ENCODE data around the gene MYO18B. TPM values are rescaled to one million over a fixed set of nuclear protein-coding genes. Genes with fewer than 3 reads are reported as not detected.

The MYO18B gene
- total and polyA plus RNA-seq, 2 of the 8 experiments (the other 6 are each of a cell fraction or from before 2014, with no cell fraction given): 0.62 to 0.78 TPM

DNA sequence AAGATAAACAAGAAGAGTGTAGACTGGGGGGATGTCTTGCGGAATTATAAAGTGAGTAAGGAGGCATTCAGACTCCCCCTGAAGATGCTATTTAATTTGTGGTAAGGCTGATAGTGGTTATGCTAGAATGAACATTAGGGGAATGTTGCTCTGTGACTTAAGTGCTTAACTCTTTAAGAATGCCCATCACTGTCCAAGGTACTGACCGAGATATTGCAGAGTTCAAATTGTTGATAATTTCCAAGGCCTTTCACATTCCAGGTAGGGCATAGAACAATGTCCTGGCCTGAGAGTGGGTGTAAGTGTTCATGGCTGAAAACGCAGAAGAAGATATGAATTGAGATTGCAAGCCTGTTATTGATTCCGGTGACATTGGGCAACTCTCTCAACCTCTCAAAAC lies 337.0 kb downstream of the MYO18B start:
- Histone ChIP-seq H3K79me2 (ENCODE audit: control insufficient read depth in 1 of 2, insufficient read depth in 2 of 2, low read length in 2 of 2) (no peaks in the 10 kb centered on the region), H3K27ac (ENCODE audit: low read depth, low read length) (no peak overlapping the region), H2BK20ac (ENCODE audit: low read length) (no peak overlapping the region), H3K4me1 (replicated peaks in 1 of 4; ENCODE audit: control insufficient read depth in 3 of 4, insufficient read depth in 4 of 4, low read length in 3 of 4) (no peaks in the 10 kb centered on the region), H3K9me3 (ENCODE audit: insufficient read depth in 2 of 2, low read depth in 1 of 2, low read length in 1 of 2) (no peaks in the 10 kb centered on the region), H4K8ac (ENCODE audit: extremely low read depth, insufficient read depth, low read length) (no peak overlapping the region), H4K91ac (replicated peaks; ENCODE audit: insufficient read length, low read length) (no peak overlapping the region), H3K18ac (ENCODE audit: extremely low read depth, low read length) (no peak overlapping the region), H3K4me3 (ENCODE audit: extremely low read depth in 1 of 4, insufficient read depth in 2 of 4, low read depth in 3 of 4, low read length in 4 of 4) (no peak overlapping the region), H3K27me3 (replicated peaks in 1 of 4; ENCODE audit: control insufficient read depth in 3 of 4, extremely low read depth in 1 of 4, insufficient read depth in 3 of 4, low read length in 3 of 4) (no peaks in the 10 kb centered on the region; a peak in 1 of 7 replicates), H2BK5ac (ENCODE audit: low read depth, low read length) (no peak overlapping the region), H3K4me2 (ENCODE audit: insufficient read depth in 1 of 2, low read depth in 2 of 2, low read length in 2 of 2) (no peak overlapping the region), H3K14ac (ENCODE audit: insufficient read length) (no peak overlapping the region), H4K20me1 (replicated peaks in 1 of 2; ENCODE audit: control insufficient read depth in 1 of 2, insufficient read depth in 2 of 2, low read length in 2 of 2) (no peaks in the 10 kb centered on the region), H2BK12ac (ENCODE audit: low read depth, low read length) (no peak overlapping the region), H3K23me2 (ENCODE audit: low read depth, low read length) (no peaks in the 10 kb centered on the region), H3K23ac (ENCODE audit: insufficient read length) (no peak overlapping the region), H3K79me1 (ENCODE audit: low read depth, low read length) (no peaks in the 10 kb centered on the region), H2AK5ac (ENCODE audit: low read depth, low read length) (no peak overlapping the region), H3K56ac (replicated peaks; ENCODE audit: insufficient read length, low read depth, low read length) (no peak overlapping the region), H3K4ac (replicated peaks; ENCODE audit: insufficient read length, low read depth, low read length) (no peak overlapping the region), H3K9ac (replicated peaks in 1 of 4; ENCODE audit: extremely low read depth in 1 of 4, low read depth in 3 of 4, low read length in 3 of 4) (no peak overlapping the region), H2BK120ac (replicated peaks; ENCODE audit: low read depth, low read length) (no peak overlapping the region), H2BK15ac (ENCODE audit: low read length) (no peak overlapping the region), H4K5ac (ENCODE audit: insufficient read length, low read depth, low read length) (no peak overlapping the region), H3K36me3 (ENCODE audit: control insufficient read depth in 2 of 4, insufficient read depth in 4 of 4, low read length in 3 of 4) (no peaks in the 10 kb centered on the region), H2AFZ (ENCODE audit: low read length) (no peak overlapping the region)
- ChIA-PET POLR2A (ENCODE audit: partially characterized antibody) (no interaction called here), CTCF (ENCODE audit: partially characterized antibody) (no interaction called here)
- FAIRE-seq (no peak), DNase-seq (ENCODE audit: low read depth in 1 of 2, low spot score in 2 of 2) (no peak)
- WGBS, 2 experiments (ENCODE audit: extremely low coverage in 1 of 2, insufficient coverage in 1 of 2, insufficient read length in 1 of 2, insufficient replicate concordance in 2 of 2, low coverage in 1 of 2, low lambda C conversion rate in 2 of 2, missing lambda C conversion rate in 1 of 2): 77% methylated on average over 4 of the region's 4 CpGs; no CpG with 5 or more reads in 1 of the 2 experiments
- TF ChIP-seq TAF1 (IDR thresholded peaks at IDR 0.05; ENCODE audit: low read depth, low read length): no peak
- no peak for TF ChIP-seq JUND (IDR thresholded peaks at IDR 0.05; ENCODE audit: low read length)
- TF ChIP-seq SIRT6 (IDR thresholded peaks at IDR 0.05; ENCODE audit: low read length): no peak
- TF ChIP-seq NRF1 (IDR thresholded peaks at IDR 0.05; ENCODE audit: low read depth, low read length): no peak
- TF ChIP-seq, protein P1, sequence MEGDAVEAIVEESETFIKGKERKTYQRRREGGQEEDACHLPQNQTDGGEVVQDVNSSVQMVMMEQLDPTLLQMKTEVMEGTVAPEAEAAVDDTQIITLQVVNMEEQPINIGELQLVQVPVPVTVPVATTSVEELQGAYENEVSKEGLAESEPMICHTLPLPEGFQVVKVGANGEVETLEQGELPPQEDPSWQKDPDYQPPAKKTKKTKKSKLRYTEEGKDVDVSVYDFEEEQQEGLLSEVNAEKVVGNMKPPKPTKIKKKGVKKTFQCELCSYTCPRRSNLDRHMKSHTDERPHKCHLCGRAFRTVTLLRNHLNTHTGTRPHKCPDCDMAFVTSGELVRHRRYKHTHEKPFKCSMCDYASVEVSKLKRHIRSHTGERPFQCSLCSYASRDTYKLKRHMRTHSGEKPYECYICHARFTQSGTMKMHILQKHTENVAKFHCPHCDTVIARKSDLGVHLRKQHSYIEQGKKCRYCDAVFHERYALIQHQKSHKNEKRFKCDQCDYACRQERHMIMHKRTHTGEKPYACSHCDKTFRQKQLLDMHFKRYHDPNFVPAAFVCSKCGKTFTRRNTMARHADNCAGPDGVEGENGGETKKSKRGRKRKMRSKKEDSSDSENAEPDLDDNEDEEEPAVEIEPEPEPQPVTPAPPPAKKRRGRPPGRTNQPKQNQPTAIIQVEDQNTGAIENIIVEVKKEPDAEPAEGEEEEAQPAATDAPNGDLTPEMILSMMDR (IDR thresholded peaks at IDR 0.05; ENCODE audit: control extremely low read depth in 1 of 3, insufficient read depth in 1 of 3, low read depth in 1 of 3, low read length in 3 of 3): no peak
- no peak for TF ChIP-seq POLR2A (IDR thresholded peaks at IDR 0.05; ENCODE audit: control extremely low read depth in 1 of 2, low read depth in 2 of 2, low read length in 2 of 2)
- TF ChIP-seq RBBP5 (IDR thresholded peaks at IDR 0.05; ENCODE audit: borderline replicate concordance, low read depth, low read length): no peak
- TF ChIP-seq BCL11A (IDR thresholded peaks at IDR 0.05; ENCODE audit: low read depth in 2 of 2, low read length in 2 of 2): no peak
- TF ChIP-seq, protein P2, sequence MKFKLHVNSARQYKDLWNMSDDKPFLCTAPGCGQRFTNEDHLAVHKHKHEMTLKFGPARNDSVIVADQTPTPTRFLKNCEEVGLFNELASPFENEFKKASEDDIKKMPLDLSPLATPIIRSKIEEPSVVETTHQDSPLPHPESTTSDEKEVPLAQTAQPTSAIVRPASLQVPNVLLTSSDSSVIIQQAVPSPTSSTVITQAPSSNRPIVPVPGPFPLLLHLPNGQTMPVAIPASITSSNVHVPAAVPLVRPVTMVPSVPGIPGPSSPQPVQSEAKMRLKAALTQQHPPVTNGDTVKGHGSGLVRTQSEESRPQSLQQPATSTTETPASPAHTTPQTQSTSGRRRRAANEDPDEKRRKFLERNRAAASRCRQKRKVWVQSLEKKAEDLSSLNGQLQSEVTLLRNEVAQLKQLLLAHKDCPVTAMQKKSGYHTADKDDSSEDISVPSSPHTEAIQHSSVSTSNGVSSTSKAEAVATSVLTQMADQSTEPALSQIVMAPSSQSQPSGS (IDR thresholded peaks at IDR 0.05; ENCODE audit: low read length): no peak
- TF ChIP-seq EP300 (IDR thresholded peaks at IDR 0.05; ENCODE audit: borderline replicate concordance in 1 of 2, low read depth in 2 of 2, low read length in 2 of 2): no peak
- no peak for TF ChIP-seq SP1 (IDR thresholded peaks at IDR 0.05; ENCODE audit: low read depth, low read length)
